SK-N-SH (cell line): ENCODE measurements around the gene SWAP70. TPM values are rescaled to one million over a fixed set of nuclear protein-coding genes. Genes with fewer than 3 reads are reported as not detected.
"Not testable (repeated sequence)": the region's sequence is repeated elsewhere in the genome, so short reads cannot be mapped to it uniquely, and the experiment has no call there.

Experiments used
- CTCF ChIA-PET: fragments of 300-600, 350-600 bp; formaldehyde crosslinking; extraction: SDS; loops from one replicate; lab custom pipeline; 2021; lab: Yijun Ruan, JAX
- POLR2A ChIA-PET: fragments of 350-600 bp; sonication (Branson Sonifier 250); formaldehyde crosslinking; extraction: SDS; loops from one replicate; lab custom pipeline; 2020; ENCODE audit warnings: antibody characterized with exemption, inconsistent platforms; lab: Yijun Ruan, JAX
- DNase-seq: peaks from one replicate; pipeline ENCODE4 v3.0.0; 2012
- H2AFZ ChIP-seq: fragments of 200-600 bp; sonication (generic); 2 replicates; pipeline ENCODE4 v1.8.1; 2016; ENCODE audit warnings: antibody characterized with exemption, mild to moderate bottlenecking, low read depth
- H3F3A ChIP-seq: fragments of 200-600 bp; sonication (generic); replicated peaks from 2 replicates; pipeline ENCODE3; 2016; ENCODE audit warnings: antibody characterized with exemption, mild to moderate bottlenecking; ENCODE audit not compliant: insufficient read depth
- H3K27ac ChIP-seq, 2 experiments: fragments of 200-500 bp in 1 of 2; fragments of 200-600 bp in 1 of 2; sonication (Bioruptor generic) in 1 of 2; sonication (generic), shearing (Covaris generic) in 1 of 2; 2 replicates each; pipeline versions ENCODE4 v1.5.1 to v1.6.1; 2014 to 2016; ENCODE audit warnings: low read depth in 2 of 2, inconsistent platforms in 1 of 2, low read length in 1 of 2, mild to moderate bottlenecking in 1 of 2, mixed read lengths in 1 of 2
- H3K27me3 ChIP-seq: fragments of 200-600 bp; sonication (generic), shearing (Covaris generic); 2 replicates; pipeline ENCODE4 v1.6.1; 2016; ENCODE audit warnings: mixed run types; ENCODE audit not compliant: insufficient read depth
- H3K36me3 ChIP-seq, 2 experiments: fragments of 200-500 bp in 1 of 2; fragments of 200-600 bp in 1 of 2; sonication (Bioruptor generic) in 1 of 2; sonication (generic) in 1 of 2; replicated peaks in 1 of 2; 2 replicates each; pipeline versions ENCODE3 to v1.5.1; 2014 to 2016; ENCODE audit warnings: low read length in 1 of 2, mild to moderate bottlenecking in 1 of 2; ENCODE audit not compliant: insufficient read depth in 2 of 2, control insufficient read depth in 1 of 2
- H3K4me1 ChIP-seq, 2 experiments: fragments of 200-500 bp in 1 of 2; fragments of 200-600 bp in 1 of 2; sonication (Bioruptor generic) in 1 of 2; sonication (generic), shearing (Covaris generic) in 1 of 2; 2 replicates each; pipeline versions ENCODE4 v1.5.1 to v1.6.1; 2014 to 2016; ENCODE audit warnings: low read depth in 1 of 2, low read length in 1 of 2, mixed run types in 1 of 2; ENCODE audit not compliant: insufficient read depth in 2 of 2, control insufficient read depth in 1 of 2
- H3K4me2 ChIP-seq: fragments of 200-600 bp; sonication (generic), shearing (Covaris generic); 2 replicates; pipeline ENCODE4 v1.6.1; 2017; ENCODE audit warnings: mixed run types
- H3K4me3 ChIP-seq, 2 experiments: fragments of 200-500 bp in 1 of 2; fragments of 200-600 bp in 1 of 2; sonication (Bioruptor generic) in 1 of 2; sonication (generic), shearing (Covaris generic) in 1 of 2; 2 replicates each; pipeline versions ENCODE4 v1.5.1 to v1.8.1; 2014 to 2016; ENCODE audit warnings: low read depth in 2 of 2, inconsistent platforms in 1 of 2, low read length in 1 of 2, mild to moderate bottlenecking in 1 of 2, mixed read lengths in 1 of 2, moderate library complexity in 1 of 2
- H3K79me2 ChIP-seq: fragments of 200-600 bp; sonication (generic); 2 replicates; pipeline ENCODE4 v1.8.1; 2017; ENCODE audit warnings: mild to moderate bottlenecking; ENCODE audit not compliant: insufficient read depth
- H3K9ac ChIP-seq: fragments of 200-600 bp; sonication (generic); 2 replicates; pipeline ENCODE4 v1.6.1; 2017; ENCODE audit warnings: mixed run types
- H3K9me2 ChIP-seq: fragments of 200-600 bp; sonication (generic); 2 replicates; pipeline ENCODE4 v1.6.1; 2017; ENCODE audit warnings: mixed run types
- H3K9me3 ChIP-seq: fragments of 200-600 bp; sonication (generic); 2 replicates; pipeline ENCODE4 v1.6.1; 2017; ENCODE audit warnings: mixed run types, mild to moderate bottlenecking, moderate library complexity
- H4K20me1 ChIP-seq: fragments of 200-600 bp; sonication (generic); 2 replicates; pipeline ENCODE4 v1.6.1; 2017; ENCODE audit warnings: mild to moderate bottlenecking, mixed run types; ENCODE audit not compliant: insufficient read depth
- CTCF ChIP-seq: fragments of 200-600 bp; sonication (generic); IDR thresholded peaks from 2 replicates; pipeline ENCODE4 v1.6.1; 2017; ENCODE audit warnings: antibody characterized with exemption, mild to moderate bottlenecking, moderate library complexity
- EZH2phosphoT487 ChIP-seq: fragments of 200-600 bp; sonication (generic); IDR thresholded peaks from 2 replicates; pipeline ENCODE4 v1.6.1; 2017; ENCODE audit warnings: low read depth, mixed run types, mild to moderate bottlenecking, antibody characterized with exemption, moderate library complexity, borderline replicate concordance
- GABPA ChIP-seq: IDR thresholded peaks from 2 replicates; pipeline ENCODE4 v1.4.0; 2012; ENCODE audit warnings: low read depth, mild to moderate bottlenecking
- JUND ChIP-seq: IDR thresholded peaks from 2 replicates; pipeline ENCODE4 v1.4.0; 2012
- NRF1 ChIP-seq: IDR thresholded peaks from 2 replicates; pipeline ENCODE4 v1.6.1; 2012; ENCODE audit warnings: low read depth, mild to moderate bottlenecking, low read length
- RAD21 ChIP-seq: IDR thresholded peaks from 2 replicates; pipeline ENCODE4 v1.6.1; 2012; ENCODE audit warnings: mild to moderate bottlenecking, low read length
- RCOR1 ChIP-seq: fragments of 150-350 bp; IDR thresholded peaks from 2 replicates; pipeline ENCODE4 v1.6.1; 2017; ENCODE audit warnings: antibody characterized with exemption, low read length
- TEAD4 ChIP-seq: IDR thresholded peaks from 2 replicates; pipeline ENCODE4 v1.4.0; 2012; ENCODE audit warnings: mild to moderate bottlenecking, borderline replicate concordance; ENCODE audit not compliant: insufficient read depth
- WGBS: methylation state at CpG from one replicate; pipeline ENCODE4 v1.1.6; 2017; ENCODE audit warnings: low lambda C conversion rate; 5-methylcytosine and 5-hydroxymethylcytosine counted together
- polyA plus RNA-seq, 3 experiments: library from polyadenylated mRNA; depleted of rRNA; stranded (reverse); fragments of >200 nt; gene quantifications; 2 replicates each; pipeline ENCODE4 v1.2.3, GENCODE V29; 2012

The SWAP70 gene
- polyA plus RNA-seq, 1 of the 3 experiments (the other 2 are of a cell fraction), result 10.6 TPM

GRCh38 chr11:9740202-9740883 lies 76.5 kb downstream of the SWAP70 start:
- DNase-seq, result no peak
- H3K9me2 ChIP-seq, result no peaks in the 10 kb centered on the region
- no peaks in the 10 kb centered on the region for H3K4me1 ChIP-seq
- ChIA-PET POLR2A (no interaction called here), CTCF (no interaction called here)
- H3K36me3 ChIP-seq, result peaks cover 27 to 58% of the 10 kb centered on the region in 2 experiments
- H3K9me3 ChIP-seq, result no peaks in the 10 kb centered on the region
- no peak overlapping the region for H3K27ac ChIP-seq
- H3K4me2 ChIP-seq, result no peak overlapping the region
- no peaks in the 10 kb centered on the region for H3K27me3 ChIP-seq
- no peaks in the 10 kb centered on the region for H3F3A ChIP-seq
- 81% methylated on average over 12 of the region's 12 CpGs for whole genome bisulfite sequencing
- H3K79me2 ChIP-seq, result no peaks in the 10 kb centered on the region; the same call in 1 of the 2 replicates
- no peak overlapping the region for H3K4me3 ChIP-seq
- H2AFZ ChIP-seq, result no peak overlapping the region
- TF ChIP-seq CTCF, result no peak
- no peak for TF ChIP-seq TEAD4
- TF ChIP-seq RCOR1, result no peak
- no peaks in the 10 kb centered on the region for H4K20me1 ChIP-seq
- H3K9ac ChIP-seq, result no peak overlapping the region

GRCh38 chr11:9741260-9741659 lies 77.4 kb downstream of the SWAP70 start:
- H3K4me2 ChIP-seq, result no peak overlapping the region
- H3K36me3 ChIP-seq, result peaks cover 24 to 56% of the 10 kb centered on the region in 2 experiments
- TF ChIP-seq GABPA, result no peak
- TF ChIP-seq EZH2phosphoT487, result no peak
- TF ChIP-seq NRF1, result no peak
- no peak for TF ChIP-seq RAD21
- no peak for TF ChIP-seq JUND
- no peaks in the 10 kb centered on the region; the same call in 1 of the 2 replicates for H3K79me2 ChIP-seq
- no peaks in the 10 kb centered on the region for H3K27me3 ChIP-seq
- ChIA-PET POLR2A (no interaction called here), CTCF (interaction anchor here (0.9 kb wide), 1 partner anchor 208 kb away, joined by 4 read pairs; no protein-coding TSS in a partner anchor)
- no peak overlapping the region for H3K27ac ChIP-seq
- no peaks in the 10 kb centered on the region for H3K9me3 ChIP-seq
- H3K9me2 ChIP-seq, result no peaks in the 10 kb centered on the region
- no peaks in the 10 kb centered on the region for H3K4me1 ChIP-seq
- H2AFZ ChIP-seq, result no peak overlapping the region
- 84% methylated on average over 6 of the region's 6 CpGs for WGBS
- H4K20me1 ChIP-seq, result no peaks in the 10 kb centered on the region
- no peak overlapping the region for H3K4me3 ChIP-seq
- H3K9ac ChIP-seq, result no peak overlapping the region
- H3F3A ChIP-seq, result no peaks in the 10 kb centered on the region
- DNase-seq, result no peak

GRCh38 chr11:9743512-9743911 lies 79.6 kb downstream of the SWAP70 start:
- H3K27me3 ChIP-seq, H3F3A ChIP-seq, H3K9me3 ChIP-seq, H3K4me3 ChIP-seq, H4K20me1 ChIP-seq, H3K4me1 ChIP-seq, POLR2A ChIA-PET, H3K9ac ChIP-seq, H3K27ac ChIP-seq, H3K4me2 ChIP-seq, H3K79me2 ChIP-seq, H2AFZ ChIP-seq, H3K9me2 ChIP-seq, DNase-seq: not testable (repeated sequence)
- CTCF ChIA-PET, result interaction anchor here (1.2 kb wide), 1 partner anchor 15 kb away, joined by 3 read pairs; no protein-coding TSS in a partner anchor
- H3K36me3 ChIP-seq, result peaks cover 24 to 45% of the 10 kb centered on the region in 2 experiments
- 89% methylated on average over 3 of the region's 3 CpGs for WGBS
